Sigmoid colon (tissue), 7 donors: ENCODE data around the gene GPC3. TPM values are rescaled to one million over a fixed set of nuclear protein-coding genes. Genes with fewer than 3 reads are reported as not detected.

Source experiments
- DNase-seq: peaks from one replicate; pipeline ENCODE4 v3.0.0-alpha.2; 2019
- H3K27ac ChIP-seq, 4 donors: fragments of 200-600 bp; sonication (generic); one replicate each; pipeline ENCODE4 v1.5.1; 2016 to 2019; ENCODE audit warnings: mild to moderate bottlenecking in 1 of 4
- H3K27me3 ChIP-seq, 3 donors: fragments of 200-600 bp; sonication (generic); one replicate each; pipeline ENCODE4 v1.5.1; 2019; ENCODE audit warnings: mild to moderate bottlenecking in 1 of 3
- H3K36me3 ChIP-seq, 4 donors: fragments of 200-600 bp; sonication (generic); one replicate each; pipeline ENCODE4 v1.5.1; 2016 to 2019
- H3K4me1 ChIP-seq, 4 donors: fragments of 200-600 bp; sonication (generic); one replicate each; pipeline ENCODE4 v1.5.1; 2017 to 2019
- H3K4me3 ChIP-seq, 4 donors: fragments of 200-600 bp; sonication (generic); one replicate each; pipeline ENCODE4 v1.5.1; 2017 to 2019; ENCODE audit warnings: mild to moderate bottlenecking in 2 of 4, moderate library complexity in 1 of 4
- H3K9me3 ChIP-seq, 4 donors: fragments of 200-600 bp in 3 of 4; sonication (generic) in 3 of 4; one replicate each; pipeline versions ENCODE4 v1.5.1 to v1.6.1; 2013 to 2019
- CTCF ChIP-seq, 4 experiments: fragments of 450-650 bp in 3 of 4; fragments of 200-600 bp in 1 of 4; IDR thresholded peaks; one replicate each; pipeline ENCODE4 v1.5.1; 2016 to 2019; ENCODE audit warnings: antibody characterized with exemption in 4 of 4, mild to moderate bottlenecking in 3 of 4, moderate library complexity in 2 of 4
- EP300 ChIP-seq, 4 donors: sonication (generic); formaldehyde crosslinking; IDR thresholded peaks; one replicate each; pipeline ENCODE4 v1.6.1; 2017; ENCODE audit warnings: antibody characterized with exemption in 4 of 4
- POLR2A ChIP-seq, 2 donors: fragments of 450-650 bp; IDR thresholded peaks; one replicate each; pipeline ENCODE4 v1.6.1; 2016; ENCODE audit warnings: antibody characterized with exemption in 2 of 2, mild to moderate bottlenecking in 2 of 2, moderate library complexity in 2 of 2
- POLR2AphosphoS5 ChIP-seq, 4 donors: sonication (generic); formaldehyde crosslinking; IDR thresholded peaks; one replicate each; pipeline ENCODE4 v1.6.1; 2017; ENCODE audit warnings: antibody characterized with exemption in 4 of 4
- WGBS, 2 donors: extraction: QIAGEN DNeasy Blood & Tissue Kit; methylation state at CpG; one replicate each; pipeline ENCODE4 v1.1.7; 2013; 5-methylcytosine and 5-hydroxymethylcytosine counted together
- intact Hi-C: fragments of 100-400 bp; cut with DNase I; formaldehyde crosslinking; loops from one replicate; pipeline ENCODE4 v1.15.1; 2023
- polyA plus RNA-seq, 3 donors: library from polyadenylated mRNA; stranded (reverse); fragments of 200-250 nt; gene quantifications; one replicate each; pipeline ENCODE4 v1.2.3, GENCODE V29; 2013
- total RNA-seq, 4 donors: library from RNA; depleted of rRNA; stranded (reverse); fragments of >200 nt; gene quantifications; one replicate each; pipeline ENCODE4 v1.1.0, GENCODE V29; 2016
- donor health status: healthy with polysubstance abuse.
- donor health status: Bipolar disorder and iron deficiency.
- donor health status: healthy.

Gene GPC3
- total and polyA plus RNA-seq, 7 donors, result 0.46 to 31.4 (median 2.7) TPM

GRCh38 chrX:133661962-133662839 lies 323.2 kb downstream of the GPC3 start:
- TF ChIP-seq EP300 (IDR thresholded peaks at IDR 0.05) (no peak), POLR2AphosphoS5 (IDR thresholded peaks at IDR 0.05) (no peak), CTCF (IDR thresholded peaks at IDR 0.05) (no peak), POLR2A (IDR thresholded peaks at IDR 0.05) (no peak)
- no peak for DNase-seq
- WGBS, 2 donors, result 81 to 89% methylated on average over 3 of the region's 3 CpGs
- Histone ChIP-seq H3K4me1 (no peaks in the 10 kb centered on the region), H3K27me3 (no peaks in the 10 kb centered on the region), H3K36me3 (no peaks in the 10 kb centered on the region), H3K9me3 (no peaks in the 10 kb centered on the region), H3K27ac (no peak overlapping the region), H3K4me3 (no peak overlapping the region)
- intact Hi-C loops, result no loop called here

- H3K36me3 ChIP-seq, result no peaks in the 10 kb centered on the region
- H3K4me1 ChIP-seq, result peaks cover 0 to 6% (median 0%) of the 10 kb centered on the region in 4 donors
- DNase-seq, result no peak
- H3K27me3 ChIP-seq, result no peaks in the 10 kb centered on the region
- H3K4me3 ChIP-seq, result no peak overlapping the region
- H3K27ac ChIP-seq, result no peak overlapping the region
- intact Hi-C loops, result no loop called here
- no peak for TF ChIP-seq CTCF (IDR thresholded peaks at IDR 0.05)
- TF ChIP-seq POLR2A (IDR thresholded peaks at IDR 0.05), result no peak
- TF ChIP-seq EP300 (IDR thresholded peaks at IDR 0.05), result no peak
- no peak for TF ChIP-seq POLR2AphosphoS5 (IDR thresholded peaks at IDR 0.05)
- no peaks in the 10 kb centered on the region for H3K9me3 ChIP-seq
Observed at GRCh38 chrX:133660281-133660680, 325.1 kb downstream of the GPC3 start.

GRCh38 chrX:133658293-133658911 lies 327.0 kb downstream of the GPC3 start:
- H3K9me3 ChIP-seq, result no peaks in the 10 kb centered on the region
- no peaks in the 10 kb centered on the region for H3K36me3 ChIP-seq
- TF ChIP-seq POLR2A (IDR thresholded peaks at IDR 0.05) (no peak), EP300 (IDR thresholded peaks at IDR 0.05) (no peak), POLR2AphosphoS5 (IDR thresholded peaks at IDR 0.05) (no peak), CTCF (IDR thresholded peaks at IDR 0.05) (no peak)
- H3K27me3 ChIP-seq, result no peaks in the 10 kb centered on the region
- WGBS, 2 donors, result 65 to 79% methylated on average over 3 of the region's 3 CpGs
- DNase-seq, result no peak
- H3K27ac ChIP-seq, result no peak overlapping the region
- intact Hi-C loops, result no loop called here
- no peak overlapping the region for H3K4me3 ChIP-seq
- H3K4me1 ChIP-seq, result peaks cover 0 to 6% (median 0%) of the 10 kb centered on the region in 4 donors

- Histone ChIP-seq H3K9me3 (no peaks in the 10 kb centered on the region), H3K36me3 (no peaks in the 10 kb centered on the region), H3K4me1 (peaks cover 0 to 6% (median 0%) of the 10 kb centered on the region in 4 donors), H3K27ac (no peak overlapping the region), H3K27me3 (no peaks in the 10 kb centered on the region), H3K4me3 (no peak overlapping the region)
- intact Hi-C loops, result no loop called here
- no peak for DNase-seq
- 65 to 74% methylated on average over 2 of the region's 2 CpGs for WGBS, 2 donors
- TF ChIP-seq CTCF (IDR thresholded peaks at IDR 0.05) (no peak), POLR2AphosphoS5 (IDR thresholded peaks at IDR 0.05) (no peak)
Observed at GRCh38 chrX:133655275-133656265, 329.8 kb downstream of the GPC3 start.
